ENCODE measurements around the gene DOLPP1. TPM values are rescaled to one million over a fixed set of nuclear protein-coding genes. Genes with fewer than 3 reads are reported as not detected.

The DOLPP1 gene
- total and polyA plus RNA-seq, 2 of the 13 experiments (the other 11 are each of a cell fraction or from before 2014, with no cell fraction given), result 21.0 to 34.1 TPM

- no peak; the same call in 1 of the 2 replicates for TF ChIP-seq NFAT5 (CRISPR knock-in tag; IDR thresholded peaks at IDR 0.05)
- TF ChIP-seq ATF7 (IDR thresholded peaks at IDR 0.05), result no peak
- no peak for TF ChIP-seq ATF7 (CRISPR knock-in tag; IDR thresholded peaks at IDR 0.05)
- TF ChIP-seq ZNF512B (CRISPR knock-in tag; IDR thresholded peaks at IDR 0.05; ENCODE audit: borderline replicate concordance), result no peak
- TF ChIP-seq GTF3A (CRISPR knock-in tag; conservative IDR thresholded peaks at IDR 0.05), result no peak
- no peak for TF ChIP-seq USF2 (IDR thresholded peaks at IDR 0.05; ENCODE audit: low read depth, low read length)
- no peak for TF ChIP-seq USF2 (CRISPR knock-in tag; IDR thresholded peaks at IDR 0.05; ENCODE audit: borderline replicate concordance)
- no peak for TF ChIP-seq FOXK1 (CRISPR knock-in tag; IDR thresholded peaks at IDR 0.05; ENCODE audit: borderline replicate concordance, low read depth)
- TF ChIP-seq RCOR2 (CRISPR knock-in tag; IDR thresholded peaks at IDR 0.05), result no peak
- TF ChIP-seq, protein P1, sequence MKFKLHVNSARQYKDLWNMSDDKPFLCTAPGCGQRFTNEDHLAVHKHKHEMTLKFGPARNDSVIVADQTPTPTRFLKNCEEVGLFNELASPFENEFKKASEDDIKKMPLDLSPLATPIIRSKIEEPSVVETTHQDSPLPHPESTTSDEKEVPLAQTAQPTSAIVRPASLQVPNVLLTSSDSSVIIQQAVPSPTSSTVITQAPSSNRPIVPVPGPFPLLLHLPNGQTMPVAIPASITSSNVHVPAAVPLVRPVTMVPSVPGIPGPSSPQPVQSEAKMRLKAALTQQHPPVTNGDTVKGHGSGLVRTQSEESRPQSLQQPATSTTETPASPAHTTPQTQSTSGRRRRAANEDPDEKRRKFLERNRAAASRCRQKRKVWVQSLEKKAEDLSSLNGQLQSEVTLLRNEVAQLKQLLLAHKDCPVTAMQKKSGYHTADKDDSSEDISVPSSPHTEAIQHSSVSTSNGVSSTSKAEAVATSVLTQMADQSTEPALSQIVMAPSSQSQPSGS (CRISPR knock-in tag; IDR thresholded peaks at IDR 0.05), result no peak; the same call in 1 of the 2 replicates
- peak; percentile 9; the same call in 1 of the 2 replicates for TF ChIP-seq ZSCAN25 (CRISPR knock-in tag; IDR thresholded peaks at IDR 0.05)
- TF ChIP-seq MBNL3 (CRISPR knock-in tag; conservative IDR thresholded peaks at IDR 0.05), result no peak
- TF ChIP-seq MTF2 (CRISPR knock-in tag; IDR thresholded peaks at IDR 0.05; ENCODE audit: borderline replicate concordance), result no peak
Observed at GRCh38 chr9:129109952-129110739, 29.2 kb downstream of the DOLPP1 start (continued).

All from HepG2 (cell line).